ENCODE data around the gene ADTRP. TPM values are rescaled to one million over a fixed set of nuclear protein-coding genes. Genes with fewer than 3 reads are reported as not detected.

The ADTRP gene
- total and polyA plus RNA-seq, 10 of the 15 experiments (the other 5 are each of a cell fraction or from before 2014, with no cell fraction given): 0.10 to 2.6 (median 2.1) TPM

GRCh38 chr6:11767978-11768756 is 10.4 kb downstream of the ADTRP start (continued):
- TF ChIP-seq, protein P1, sequence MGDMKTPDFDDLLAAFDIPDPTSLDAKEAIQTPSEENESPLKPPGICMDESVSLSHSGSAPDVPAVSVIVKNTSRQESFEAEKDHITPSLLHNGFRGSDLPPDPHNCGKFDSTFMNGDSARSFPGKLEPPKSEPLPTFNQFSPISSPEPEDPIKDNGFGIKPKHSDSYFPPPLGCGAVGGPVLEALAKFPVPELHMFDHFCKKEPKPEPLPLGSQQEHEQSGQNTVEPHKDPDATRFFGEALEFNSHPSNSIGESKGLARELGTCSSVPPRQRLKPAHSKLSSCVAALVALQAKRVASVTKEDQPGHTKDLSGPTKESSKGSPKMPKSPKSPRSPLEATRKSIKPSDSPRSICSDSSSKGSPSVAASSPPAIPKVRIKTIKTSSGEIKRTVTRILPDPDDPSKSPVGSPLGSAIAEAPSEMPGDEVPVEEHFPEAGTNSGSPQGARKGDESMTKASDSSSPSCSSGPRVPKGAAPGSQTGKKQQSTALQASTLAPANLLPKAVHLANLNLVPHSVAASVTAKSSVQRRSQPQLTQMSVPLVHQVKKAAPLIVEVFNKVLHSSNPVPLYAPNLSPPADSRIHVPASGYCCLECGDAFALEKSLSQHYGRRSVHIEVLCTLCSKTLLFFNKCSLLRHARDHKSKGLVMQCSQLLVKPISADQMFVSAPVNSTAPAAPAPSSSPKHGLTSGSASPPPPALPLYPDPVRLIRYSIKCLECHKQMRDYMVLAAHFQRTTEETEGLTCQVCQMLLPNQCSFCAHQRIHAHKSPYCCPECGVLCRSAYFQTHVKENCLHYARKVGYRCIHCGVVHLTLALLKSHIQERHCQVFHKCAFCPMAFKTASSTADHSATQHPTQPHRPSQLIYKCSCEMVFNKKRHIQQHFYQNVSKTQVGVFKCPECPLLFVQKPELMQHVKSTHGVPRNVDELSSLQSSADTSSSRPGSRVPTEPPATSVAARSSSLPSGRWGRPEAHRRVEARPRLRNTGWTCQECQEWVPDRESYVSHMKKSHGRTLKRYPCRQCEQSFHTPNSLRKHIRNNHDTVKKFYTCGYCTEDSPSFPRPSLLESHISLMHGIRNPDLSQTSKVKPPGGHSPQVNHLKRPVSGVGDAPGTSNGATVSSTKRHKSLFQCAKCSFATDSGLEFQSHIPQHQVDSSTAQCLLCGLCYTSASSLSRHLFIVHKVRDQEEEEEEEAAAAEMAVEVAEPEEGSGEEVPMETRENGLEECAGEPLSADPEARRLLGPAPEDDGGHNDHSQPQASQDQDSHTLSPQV (IDR thresholded peaks at IDR 0.05): no peak
- no peak for TF ChIP-seq KLF5 (IDR thresholded peaks at IDR 0.05; ENCODE audit: partially characterized antibody)
- TF ChIP-seq, protein P2, sequence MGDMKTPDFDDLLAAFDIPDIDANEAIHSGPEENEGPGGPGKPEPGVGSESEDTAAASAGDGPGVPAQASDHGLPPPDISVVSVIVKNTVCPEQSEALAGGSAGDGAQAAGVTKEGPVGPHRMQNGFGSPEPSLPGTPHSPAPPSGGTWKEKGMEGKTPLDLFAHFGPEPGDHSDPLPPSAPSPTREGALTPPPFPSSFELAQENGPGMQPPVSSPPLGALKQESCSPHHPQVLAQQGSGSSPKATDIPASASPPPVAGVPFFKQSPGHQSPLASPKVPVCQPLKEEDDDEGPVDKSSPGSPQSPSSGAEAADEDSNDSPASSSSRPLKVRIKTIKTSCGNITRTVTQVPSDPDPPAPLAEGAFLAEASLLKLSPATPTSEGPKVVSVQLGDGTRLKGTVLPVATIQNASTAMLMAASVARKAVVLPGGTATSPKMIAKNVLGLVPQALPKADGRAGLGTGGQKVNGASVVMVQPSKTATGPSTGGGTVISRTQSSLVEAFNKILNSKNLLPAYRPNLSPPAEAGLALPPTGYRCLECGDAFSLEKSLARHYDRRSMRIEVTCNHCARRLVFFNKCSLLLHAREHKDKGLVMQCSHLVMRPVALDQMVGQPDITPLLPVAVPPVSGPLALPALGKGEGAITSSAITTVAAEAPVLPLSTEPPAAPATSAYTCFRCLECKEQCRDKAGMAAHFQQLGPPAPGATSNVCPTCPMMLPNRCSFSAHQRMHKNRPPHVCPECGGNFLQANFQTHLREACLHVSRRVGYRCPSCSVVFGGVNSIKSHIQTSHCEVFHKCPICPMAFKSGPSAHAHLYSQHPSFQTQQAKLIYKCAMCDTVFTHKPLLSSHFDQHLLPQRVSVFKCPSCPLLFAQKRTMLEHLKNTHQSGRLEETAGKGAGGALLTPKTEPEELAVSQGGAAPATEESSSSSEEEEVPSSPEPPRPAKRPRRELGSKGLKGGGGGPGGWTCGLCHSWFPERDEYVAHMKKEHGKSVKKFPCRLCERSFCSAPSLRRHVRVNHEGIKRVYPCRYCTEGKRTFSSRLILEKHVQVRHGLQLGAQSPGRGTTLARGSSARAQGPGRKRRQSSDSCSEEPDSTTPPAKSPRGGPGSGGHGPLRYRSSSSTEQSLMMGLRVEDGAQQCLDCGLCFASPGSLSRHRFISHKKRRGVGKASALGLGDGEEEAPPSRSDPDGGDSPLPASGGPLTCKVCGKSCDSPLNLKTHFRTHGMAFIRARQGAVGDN (IDR thresholded peaks at IDR 0.05): no peak
